Mesendoderm (in vitro differentiated cells): ENCODE measurements around the gene RPS15.

Source experiments
- DNase-seq: peaks from one replicate; pipeline ENCODE4 v3.0.0; 2013
- H2AK5ac ChIP-seq: 2 replicates; pipeline ENCODE4 v1.6.1; 2013; ENCODE audit warnings: low read length, inconsistent platforms
- H2BK120ac ChIP-seq: 2 replicates; pipeline ENCODE4 v1.6.1; 2013; ENCODE audit warnings: low read depth, mild to moderate bottlenecking, low read length, moderate library complexity, mixed read lengths
- H2BK15ac ChIP-seq: replicated peaks from 2 replicates; pipeline ENCODE4 v1.6.1; 2013; ENCODE audit warnings: low read depth, mild to moderate bottlenecking, moderate library complexity
- H2BK5ac ChIP-seq: 2 replicates; pipeline ENCODE4 v1.6.1; 2013; ENCODE audit warnings: low read length, inconsistent platforms
- H3K18ac ChIP-seq: 2 replicates; pipeline ENCODE4 v1.6.1; 2013; ENCODE audit warnings: mild to moderate bottlenecking, low read length, mixed read lengths
- H3K23ac ChIP-seq: one replicate; pipeline ENCODE4 v1.6.1; 2013; ENCODE audit warnings: low read length
- H3K27ac ChIP-seq: 2 replicates; pipeline ENCODE4 v1.5.1; 2013; ENCODE audit warnings: low read depth, mild to moderate bottlenecking, inconsistent platforms, low read length, moderate library complexity
- H3K27me3 ChIP-seq: 2 replicates; pipeline ENCODE4 v1.6.1; 2013; ENCODE audit warnings: low read length, control low read depth, mild to moderate bottlenecking, inconsistent platforms; ENCODE audit not compliant: insufficient read depth, poor library complexity
- H3K36me3 ChIP-seq: 2 replicates; pipeline ENCODE4 v1.6.1; 2013; ENCODE audit warnings: low read length, inconsistent platforms; ENCODE audit not compliant: control insufficient read depth, insufficient read depth
- H3K4ac ChIP-seq: one replicate; pipeline ENCODE4 v1.6.1; 2013; ENCODE audit warnings: low read depth, mild to moderate bottlenecking, low read length, moderate library complexity
- H3K4me1 ChIP-seq: 2 replicates; pipeline ENCODE4 v1.6.1; 2013; ENCODE audit warnings: low read depth, low read length, inconsistent platforms; ENCODE audit not compliant: control insufficient read depth
- H3K4me2 ChIP-seq: 2 replicates; pipeline ENCODE4 v1.6.1; 2013; ENCODE audit warnings: low read length
- H3K4me3 ChIP-seq: 2 replicates; pipeline ENCODE4 v1.5.1; 2013; ENCODE audit warnings: mild to moderate bottlenecking, low read length
- H3K56ac ChIP-seq: one replicate; pipeline ENCODE4 v1.6.1; 2013; ENCODE audit warnings: low read length
- H3K79me1 ChIP-seq: 2 replicates; pipeline ENCODE4 v1.6.1; 2013; ENCODE audit warnings: low read length, inconsistent platforms
- H3K79me2 ChIP-seq: 2 replicates; pipeline ENCODE4 v1.6.1; 2013; ENCODE audit warnings: mild to moderate bottlenecking, low read length; ENCODE audit not compliant: control insufficient read depth, insufficient read depth
- H3K9ac ChIP-seq: 2 replicates; pipeline ENCODE4 v1.6.1; 2013; ENCODE audit warnings: low read length, inconsistent platforms
- H4K5ac ChIP-seq: one replicate; pipeline ENCODE4 v1.6.1; 2013; ENCODE audit warnings: low read length
- H4K8ac ChIP-seq: one replicate; pipeline ENCODE4 v1.6.1; 2013; ENCODE audit warnings: low read depth, mild to moderate bottlenecking, control low read depth, low read length, moderate library complexity
- WGBS: extraction: QIAGEN DNeasy Blood & Tissue Kit; methylation state at CpG from one replicate; pipeline ENCODE4 v1.1.7; 2013; ENCODE audit warnings: low lambda C conversion rate, missing lambda C conversion rate; ENCODE audit not compliant: insufficient coverage; ENCODE audit errors: extremely low coverage; 5-methylcytosine and 5-hydroxymethylcytosine counted together

Gene RPS15

DNA sequence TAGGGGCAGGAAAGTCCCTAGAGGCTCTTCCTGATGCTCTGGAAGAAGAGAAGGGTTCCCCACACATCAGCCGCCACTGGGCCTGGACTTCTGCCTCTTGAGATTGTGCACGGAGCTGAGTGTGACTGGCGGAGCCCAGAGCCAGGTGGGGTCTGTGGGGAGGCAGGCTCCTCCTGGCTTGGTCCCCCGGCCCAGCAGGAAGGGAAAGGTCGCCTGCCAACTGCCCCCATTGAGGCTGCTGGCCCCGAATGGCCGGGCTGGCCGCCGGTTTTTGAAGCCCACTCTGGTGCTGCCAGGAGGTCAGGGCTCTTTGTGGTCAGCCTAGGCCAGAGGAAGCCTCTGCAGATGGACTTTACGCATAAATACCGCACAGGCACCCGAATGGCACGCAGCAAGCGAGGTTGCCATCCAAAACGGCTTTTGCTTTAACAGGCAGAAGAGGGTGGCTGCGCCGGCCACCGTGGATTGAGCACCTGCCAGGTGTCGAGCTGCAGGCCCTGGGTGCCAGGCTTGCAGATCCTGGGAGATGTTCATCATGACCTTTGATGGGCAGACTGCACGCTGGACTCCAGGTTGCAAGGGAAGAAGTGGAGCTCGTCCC, 25.8 kb upstream of the RPS15 start:
- H3K79me1 ChIP-seq, result peaks cover 9% of the 10 kb centered on the region
- H3K23ac ChIP-seq, result no peak overlapping the region
- no peak overlapping the region for H3K4me2 ChIP-seq
- WGBS, result no CpG with 5 or more reads among the region's 21 CpGs
- no peak overlapping the region for H2BK120ac ChIP-seq
- no peak overlapping the region for H4K5ac ChIP-seq
- no peak overlapping the region for H4K8ac ChIP-seq
- H3K27me3 ChIP-seq, result no peaks in the 10 kb centered on the region
- H3K79me2 ChIP-seq, result peaks cover 94% of the 10 kb centered on the region
- no peak overlapping the region for H2AK5ac ChIP-seq
- H3K9ac ChIP-seq, result no peak overlapping the region
- peaks cover 6% of the 10 kb centered on the region for H3K36me3 ChIP-seq
- no peak overlapping the region for H2BK15ac ChIP-seq
- H3K4me3 ChIP-seq, result no peak overlapping the region
- no peak overlapping the region for H2BK5ac ChIP-seq
- no peak overlapping the region for H3K56ac ChIP-seq
- H3K4me1 ChIP-seq, result peaks cover 17% of the 10 kb centered on the region
- no peak overlapping the region for H3K4ac ChIP-seq
- no peak overlapping the region for H3K27ac ChIP-seq
- DNase-seq, result no peak
- H3K18ac ChIP-seq, result no peak overlapping the region

DNA sequence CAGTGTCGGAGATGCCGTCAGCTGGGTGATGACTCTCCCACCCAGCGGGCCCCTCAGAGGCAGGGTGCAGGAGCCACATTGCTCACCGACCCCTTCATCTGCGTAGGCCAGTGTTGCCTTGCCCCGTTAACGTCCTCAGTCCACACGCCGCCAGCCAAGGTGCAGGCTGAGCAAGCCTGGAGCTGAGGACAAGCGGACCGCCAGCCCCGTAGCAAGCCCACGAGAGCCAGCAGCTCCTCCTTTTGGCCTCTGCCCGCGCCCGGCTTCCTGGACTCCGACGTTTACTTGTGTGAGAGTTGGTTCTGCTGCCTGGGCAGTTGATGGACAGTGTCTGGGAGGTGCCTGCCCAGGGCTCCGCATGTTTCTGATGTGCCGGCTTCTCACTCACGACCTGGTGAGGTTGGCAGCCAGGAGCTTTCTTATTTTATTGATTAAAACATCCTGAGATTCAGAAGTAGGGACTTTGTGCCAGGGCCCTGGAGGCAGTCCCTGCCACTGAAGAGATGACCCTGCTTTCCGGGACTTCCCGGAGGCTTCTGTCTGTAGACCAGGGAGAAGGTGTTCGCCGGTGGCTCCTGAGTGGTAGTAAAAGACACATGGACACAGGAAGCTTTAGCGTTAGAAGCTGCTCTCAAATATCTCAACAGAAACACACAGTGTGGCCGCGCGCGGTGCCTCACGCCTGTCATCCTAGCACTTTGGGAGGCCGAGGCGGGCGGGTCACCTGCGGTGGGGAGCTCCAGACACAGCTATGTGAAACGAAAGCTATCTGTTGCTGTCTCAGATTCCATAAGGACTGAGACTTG, 25.0 kb upstream of the RPS15 start:
- Histone ChIP-seq H3K4me1 (peaks cover 17% of the 10 kb centered on the region), H3K4ac (no peak overlapping the region), H3K79me2 (peaks cover 96% of the 10 kb centered on the region), H2BK120ac (no peak overlapping the region), H3K4me2 (no peak overlapping the region), H2AK5ac (no peak overlapping the region), H2BK5ac (no peak overlapping the region), H4K8ac (no peak overlapping the region), H4K5ac (no peak overlapping the region), H3K4me3 (no peak overlapping the region), H3K56ac (no peak overlapping the region), H3K27me3 (no peaks in the 10 kb centered on the region), H3K79me1 (peaks cover 11% of the 10 kb centered on the region), H3K27ac (no peak overlapping the region), H3K36me3 (peaks cover 6% of the 10 kb centered on the region), H3K23ac (no peak overlapping the region), H2BK15ac (no peak overlapping the region), H3K18ac (no peak overlapping the region), H3K9ac (no peak overlapping the region)
- DNase-seq, result no peak
- no CpG with 5 or more reads among the region's 36 CpGs for WGBS

- Histone ChIP-seq H3K27ac (peak overlapping the region; percentile 42), H2BK120ac (no peak overlapping the region), H3K4me2 (no peak overlapping the region), H4K5ac (no peak overlapping the region), H3K4me3 (no peak overlapping the region), H3K27me3 (no peaks in the 10 kb centered on the region), H3K36me3 (peaks cover 13% of the 10 kb centered on the region), H4K8ac (no peak overlapping the region), H2BK15ac (no peak overlapping the region), H3K9ac (peak overlapping the region; percentile 66), H3K56ac (peak overlapping the region; percentile 82), H3K79me1 (peaks cover 23% of the 10 kb centered on the region), H2AK5ac (no peak overlapping the region), H3K4me1 (peaks cover 8% of the 10 kb centered on the region), H3K79me2 (peaks cover 88% of the 10 kb centered on the region), H3K23ac (peak overlapping the region; percentile 15), H3K18ac (no peak overlapping the region), H2BK5ac (no peak overlapping the region), H3K4ac (no peak overlapping the region)
- no peak for DNase-seq
- WGBS, result no CpG with 5 or more reads among the region's 28 CpGs
Observed at GRCh38 chr19:1416014-1416841, 22.0 kb upstream of the RPS15 start.

DNA sequence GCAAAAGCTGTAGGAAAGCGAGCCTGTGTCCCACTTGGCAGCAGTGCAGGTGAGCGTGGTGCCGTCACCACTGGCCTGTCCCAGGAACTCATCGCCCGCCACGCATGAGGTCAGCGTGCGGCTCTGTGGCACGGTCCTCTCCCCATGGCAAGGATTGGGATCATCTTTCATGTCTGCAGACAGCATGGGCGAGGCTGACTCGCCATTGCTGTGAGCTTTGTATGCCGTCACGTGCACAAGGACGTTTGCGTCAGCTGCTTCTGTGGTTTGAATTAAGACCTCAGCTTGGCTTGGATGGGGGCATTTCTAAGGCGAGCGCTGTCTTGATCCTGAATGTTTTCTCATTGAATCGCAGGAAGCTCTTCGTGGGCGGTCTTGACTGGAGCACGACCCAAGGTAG, 21.1 kb upstream of the RPS15 start:
- H3K4me2 ChIP-seq, result no peak overlapping the region
- H3K56ac ChIP-seq, result peak overlapping the region; percentile 4
- H3K18ac ChIP-seq, result no peak overlapping the region
- no peak overlapping the region for H4K5ac ChIP-seq
- H2BK120ac ChIP-seq, result no peak overlapping the region
- peaks cover 8% of the 10 kb centered on the region for H3K4me1 ChIP-seq
- no peak for DNase-seq
- H3K79me1 ChIP-seq, result peaks cover 23% of the 10 kb centered on the region
- peaks cover 83% of the 10 kb centered on the region for H3K79me2 ChIP-seq
- no peak overlapping the region for H3K9ac ChIP-seq
- H3K4ac ChIP-seq, result no peak overlapping the region
- no peak overlapping the region for H4K8ac ChIP-seq
- H3K23ac ChIP-seq, result no peak overlapping the region
- no peak overlapping the region for H3K27ac ChIP-seq
- H2AK5ac ChIP-seq, result no peak overlapping the region
- no CpG with 5 or more reads among the region's 21 CpGs for WGBS
- no peak overlapping the region for H2BK5ac ChIP-seq
- no peak overlapping the region for H2BK15ac ChIP-seq
- no peak overlapping the region for H3K4me3 ChIP-seq
- no peaks in the 10 kb centered on the region for H3K27me3 ChIP-seq
- peaks cover 13% of the 10 kb centered on the region for H3K36me3 ChIP-seq

DNA sequence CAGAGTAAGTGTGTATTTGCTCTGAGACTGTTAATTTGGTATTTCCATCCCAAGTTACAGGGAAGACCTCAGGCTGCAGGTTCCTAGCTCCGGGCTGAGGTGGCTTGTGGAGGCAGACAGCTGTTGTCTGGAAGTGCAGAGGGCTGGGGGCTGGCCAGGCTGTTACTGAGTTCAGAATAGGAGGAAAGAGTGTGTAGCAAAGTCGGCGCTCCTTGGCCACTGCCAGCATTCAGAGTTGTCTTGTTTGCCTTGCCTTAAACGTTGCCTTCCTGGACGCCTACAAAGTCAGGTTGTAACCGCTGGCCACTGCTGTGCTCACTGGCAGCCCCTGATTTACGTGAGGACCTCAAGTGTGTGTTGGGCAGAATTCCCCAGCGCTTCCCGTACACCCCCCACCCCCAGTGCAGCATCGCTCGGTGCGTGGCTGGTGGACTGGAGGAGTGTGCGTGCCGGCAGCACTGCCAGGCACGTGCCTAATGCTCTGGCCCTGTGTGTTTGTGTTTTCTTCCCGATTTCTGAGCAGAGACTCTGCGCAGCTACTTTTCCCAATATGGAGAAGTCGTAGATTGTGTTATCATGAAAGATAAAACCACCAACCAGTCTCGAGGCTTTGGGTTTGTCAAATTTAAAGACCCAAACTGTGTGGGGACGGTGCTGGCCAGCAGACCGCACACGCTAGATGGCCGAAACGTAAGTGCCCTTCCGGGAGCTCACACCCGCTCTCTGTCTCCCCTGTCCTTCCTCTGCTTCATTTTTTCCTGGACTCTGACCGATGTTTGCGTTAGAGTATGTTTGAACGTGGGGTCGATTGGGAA, 20.3 kb upstream of the RPS15 start:
- H2BK5ac ChIP-seq, result no peak overlapping the region
- H2AK5ac ChIP-seq, result no peak overlapping the region
- no peak overlapping the region for H4K5ac ChIP-seq
- H3K23ac ChIP-seq, result no peak overlapping the region
- no peak overlapping the region for H2BK120ac ChIP-seq
- DNase-seq, result no peak
- H4K8ac ChIP-seq, result no peak overlapping the region
- no CpG with 5 or more reads among the region's 30 CpGs for WGBS
- H3K4me3 ChIP-seq, result no peak overlapping the region
- H3K4me2 ChIP-seq, result no peak overlapping the region
- H3K79me2 ChIP-seq, result peaks cover 82% of the 10 kb centered on the region
- no peak overlapping the region for H3K56ac ChIP-seq
- H3K4ac ChIP-seq, result no peak overlapping the region
- H3K27ac ChIP-seq, result no peak overlapping the region
- H3K27me3 ChIP-seq, result no peaks in the 10 kb centered on the region
- H3K18ac ChIP-seq, result no peak overlapping the region
- H3K9ac ChIP-seq, result no peak overlapping the region
- H3K36me3 ChIP-seq, result peaks cover 15% of the 10 kb centered on the region
- H3K4me1 ChIP-seq, result peaks cover 8% of the 10 kb centered on the region
- peaks cover 25% of the 10 kb centered on the region for H3K79me1 ChIP-seq
- no peak overlapping the region for H2BK15ac ChIP-seq
